GM23338 (cell line): ENCODE results near the gene TMIE. TPM values are rescaled to one million over a fixed set of nuclear protein-coding genes. Genes with fewer than 3 reads are reported as not detected.

Experiments used
- ATAC-seq: fragments of 200-7000 bp; cut with Tn5 transposase; 3 replicates; pipeline ENCODE4 v1.9.1; 2020
- DNase-seq: peaks from one replicate; pipeline ENCODE4 v3.0.0-alpha.2; 2015; ENCODE audit warnings: low spot score
- H2AFZ ChIP-seq: fragments of 200-600 bp; sonication (generic); 2 replicates; pipeline ENCODE4 v1.8.0; 2016; ENCODE audit warnings: antibody characterized with exemption, mild to moderate bottlenecking, moderate library complexity
- H3F3A ChIP-seq: fragments of 200-600 bp; sonication (generic); replicated peaks from 2 replicates; pipeline ENCODE4 v1.8.0; 2017; ENCODE audit warnings: antibody characterized with exemption, mixed run types, low read depth
- H3K27ac ChIP-seq: fragments of 200-600 bp; sonication (generic); 2 replicates; pipeline ENCODE4 v1.6.1; 2016; ENCODE audit warnings: low read depth
- H3K27me3 ChIP-seq: fragments of 200-600 bp; sonication (generic); 2 replicates; pipeline ENCODE4 v1.8.0; 2016; ENCODE audit warnings: mild to moderate bottlenecking, mixed run types, moderate library complexity; ENCODE audit not compliant: insufficient read depth
- H3K36me3 ChIP-seq: fragments of 200-600 bp; sonication (generic); 2 replicates; pipeline ENCODE4 v1.8.0; 2016; ENCODE audit warnings: mild to moderate bottlenecking; ENCODE audit not compliant: insufficient read depth
- H3K4me1 ChIP-seq: fragments of 200-600 bp; sonication (generic); 2 replicates; pipeline ENCODE4 v1.8.0; 2016; ENCODE audit warnings: mild to moderate bottlenecking, moderate library complexity; ENCODE audit not compliant: insufficient read depth
- H3K4me2 ChIP-seq: fragments of 200-600 bp; sonication (generic); 2 replicates; pipeline ENCODE4 v1.7.1; 2017; ENCODE audit warnings: mixed run types
- H3K4me3 ChIP-seq: fragments of 200-600 bp; sonication (generic); 2 replicates; pipeline ENCODE4 v1.6.1; 2016; ENCODE audit warnings: mixed run types
- H3K79me2 ChIP-seq: fragments of 200-600 bp; sonication (generic); replicated peaks from 2 replicates; pipeline ENCODE4 v1.8.0; 2017; ENCODE audit warnings: mild to moderate bottlenecking; ENCODE audit not compliant: insufficient read depth
- H3K9me2 ChIP-seq: fragments of 200-600 bp; sonication (generic); 2 replicates; pipeline ENCODE4 v1.8.0; 2017; ENCODE audit not compliant: insufficient read depth
- H4K20me1 ChIP-seq: fragments of 200-600 bp; sonication (generic); replicated peaks from 2 replicates; pipeline ENCODE4 v1.8.0; 2017; ENCODE audit warnings: mild to moderate bottlenecking; ENCODE audit not compliant: insufficient read depth
- H3K27ac Mint-ChIP-seq: 2 replicates; pipeline ENCODE4 v1.8.0; 2020; ENCODE audit warnings: inconsistent platforms, mild to moderate bottlenecking, moderate library complexity, mixed read lengths
- H3K27me3 Mint-ChIP-seq: 3 replicates; pipeline ENCODE4 v1.8.0; 2022; ENCODE audit warnings: low read depth, mild to moderate bottlenecking, moderate library complexity, mixed read lengths, inconsistent platforms; ENCODE audit not compliant: insufficient read depth, poor library complexity
- H3K36me3 Mint-ChIP-seq: 3 replicates; pipeline ENCODE4 v1.8.0; 2021; ENCODE audit warnings: low read depth, mild to moderate bottlenecking, inconsistent platforms, moderate library complexity, mixed read lengths
- H3K4me1 Mint-ChIP-seq: 3 replicates; pipeline ENCODE4 v1.8.0; 2020; ENCODE audit warnings: mild to moderate bottlenecking, inconsistent platforms, mixed read lengths
- H3K4me3 Mint-ChIP-seq: 3 replicates; pipeline ENCODE4 v1.8.0; 2021; ENCODE audit warnings: moderate library complexity, mild to moderate bottlenecking, inconsistent platforms, mixed read lengths
- H3K9me3 Mint-ChIP-seq: 3 replicates; pipeline ENCODE4 v1.8.0; 2020; ENCODE audit warnings: moderate library complexity, mild to moderate bottlenecking, inconsistent platforms, mixed read lengths
- CREB1 ChIP-seq: fragments of 250-450 bp; sonication (Bioruptor Pico); IDR thresholded peaks from 2 replicates; pipeline ENCODE4 v1.5.0; 2020; ENCODE audit warnings: low read depth, mild to moderate bottlenecking, moderate library complexity
- ETS1 ChIP-seq: IDR thresholded peaks from 2 replicates; pipeline ENCODE4 v1.6.1; 2016; ENCODE audit warnings: antibody characterized with exemption
- JUNB ChIP-seq: IDR thresholded peaks from one replicate; pipeline ENCODE4 v1.6.1; 2016; ENCODE audit warnings: antibody characterized with exemption; ENCODE audit not compliant: unreplicated experiment
- NANOG ChIP-seq: IDR thresholded peaks from 2 replicates; pipeline ENCODE4 v1.6.1; 2016; ENCODE audit warnings: antibody characterized with exemption, borderline replicate concordance
- POLR2AphosphoS5 ChIP-seq: IDR thresholded peaks from 2 replicates; pipeline ENCODE4 v1.6.1; 2016; ENCODE audit warnings: antibody characterized with exemption, low read depth
- REST ChIP-seq: IDR thresholded peaks from one replicate; pipeline ENCODE4 v1.6.1; 2018; ENCODE audit warnings: antibody characterized with exemption; ENCODE audit not compliant: unreplicated experiment
- STAT1 ChIP-seq: IDR thresholded peaks from one replicate; pipeline ENCODE4 v1.6.1; 2016; ENCODE audit warnings: antibody characterized with exemption; ENCODE audit not compliant: unreplicated experiment
- ZNF331 ChIP-seq: fragments of 250-450 bp; sonication (Bioruptor Pico); IDR thresholded peaks from 2 replicates; pipeline ENCODE4 v1.5.0; 2020; ENCODE audit warnings: low read depth, mild to moderate bottlenecking, moderate library complexity
- polyA plus RNA-seq: library from polyadenylated mRNA; unstranded; fragments of >200 nt; fragmentation: Nextera tagmentation; extraction: Ambion mirVana; gene quantifications from 2 replicates; pipeline ENCODE4 v1.2.1, GENCODE V29; 2016
- total RNA-seq: library from RNA; depleted of rRNA; stranded (reverse); fragments of >200 nt; shearing (Covaris generic); gene quantifications from 2 replicates; pipeline ENCODE4 v1.2.3, GENCODE V29; 2014
- TF ChIP-seq, protein P1 (sequence below): fragments of 250-450 bp; sonication (Bioruptor Pico); IDR thresholded peaks from 2 replicates; pipeline ENCODE4 v1.5.0; 2020; ENCODE audit warnings: mild to moderate bottlenecking, moderate library complexity
- TF ChIP-seq, protein P2 (sequence below), 2 experiments: fragments of 200-600 bp in 1 of 2; sonication (generic) in 1 of 2; conservative IDR thresholded peaks; 2 replicates each; pipeline versions ENCODE4 v1.5.1 to v1.6.1; 2016 to 2017; ENCODE audit warnings: antibody characterized with exemption in 2 of 2, low read depth in 2 of 2, mild to moderate bottlenecking in 2 of 2, moderate library complexity in 1 of 2

The TMIE gene
- total and polyA plus RNA-seq, 2 experiments from 2014 or later: 0.84 to 1.2 TPM

- TF ChIP-seq REST (no peak), ZNF331 (CRISPR knock-in tag) (no peak), CREB1 (CRISPR knock-in tag) (no peak)
Observed at GRCh38 chr3:46748170-46748569, 47.0 kb downstream of the TMIE start (continued).

GRCh38 chr3:46749129-46749528, 47.9 kb downstream of the TMIE start:
- Mint-ChIP-seq H3K9me3 (no peaks in the 10 kb centered on the region), H3K4me1 (peaks cover 8% of the 10 kb centered on the region), H3K27me3 (peaks cover 3% of the 10 kb centered on the region), H3K27ac (no peak overlapping the region), H3K36me3 (no peaks in the 10 kb centered on the region), H3K4me3 (no peak overlapping the region)
- no peaks in the 10 kb centered on the region for H3K36me3 ChIP-seq
- H3K4me3 ChIP-seq: no peak overlapping the region
- no peak for ATAC-seq
- no peaks in the 10 kb centered on the region for H3K9me2 ChIP-seq
- H3K27ac ChIP-seq: no peak overlapping the region
- no peaks in the 10 kb centered on the region for H4K20me1 ChIP-seq
- H3K27me3 ChIP-seq: no peaks in the 10 kb centered on the region
- no peaks in the 10 kb centered on the region for H3K79me2 ChIP-seq
- no peak overlapping the region for H2AFZ ChIP-seq
- DNase-seq: no peak
- H3K4me1 ChIP-seq: no peaks in the 10 kb centered on the region; the same call in 1 of the 2 replicates
- TF ChIP-seq POLR2AphosphoS5: no peak
- TF ChIP-seq STAT1: no peak
- no peak for TF ChIP-seq JUNB
- TF ChIP-seq, protein P1, sequence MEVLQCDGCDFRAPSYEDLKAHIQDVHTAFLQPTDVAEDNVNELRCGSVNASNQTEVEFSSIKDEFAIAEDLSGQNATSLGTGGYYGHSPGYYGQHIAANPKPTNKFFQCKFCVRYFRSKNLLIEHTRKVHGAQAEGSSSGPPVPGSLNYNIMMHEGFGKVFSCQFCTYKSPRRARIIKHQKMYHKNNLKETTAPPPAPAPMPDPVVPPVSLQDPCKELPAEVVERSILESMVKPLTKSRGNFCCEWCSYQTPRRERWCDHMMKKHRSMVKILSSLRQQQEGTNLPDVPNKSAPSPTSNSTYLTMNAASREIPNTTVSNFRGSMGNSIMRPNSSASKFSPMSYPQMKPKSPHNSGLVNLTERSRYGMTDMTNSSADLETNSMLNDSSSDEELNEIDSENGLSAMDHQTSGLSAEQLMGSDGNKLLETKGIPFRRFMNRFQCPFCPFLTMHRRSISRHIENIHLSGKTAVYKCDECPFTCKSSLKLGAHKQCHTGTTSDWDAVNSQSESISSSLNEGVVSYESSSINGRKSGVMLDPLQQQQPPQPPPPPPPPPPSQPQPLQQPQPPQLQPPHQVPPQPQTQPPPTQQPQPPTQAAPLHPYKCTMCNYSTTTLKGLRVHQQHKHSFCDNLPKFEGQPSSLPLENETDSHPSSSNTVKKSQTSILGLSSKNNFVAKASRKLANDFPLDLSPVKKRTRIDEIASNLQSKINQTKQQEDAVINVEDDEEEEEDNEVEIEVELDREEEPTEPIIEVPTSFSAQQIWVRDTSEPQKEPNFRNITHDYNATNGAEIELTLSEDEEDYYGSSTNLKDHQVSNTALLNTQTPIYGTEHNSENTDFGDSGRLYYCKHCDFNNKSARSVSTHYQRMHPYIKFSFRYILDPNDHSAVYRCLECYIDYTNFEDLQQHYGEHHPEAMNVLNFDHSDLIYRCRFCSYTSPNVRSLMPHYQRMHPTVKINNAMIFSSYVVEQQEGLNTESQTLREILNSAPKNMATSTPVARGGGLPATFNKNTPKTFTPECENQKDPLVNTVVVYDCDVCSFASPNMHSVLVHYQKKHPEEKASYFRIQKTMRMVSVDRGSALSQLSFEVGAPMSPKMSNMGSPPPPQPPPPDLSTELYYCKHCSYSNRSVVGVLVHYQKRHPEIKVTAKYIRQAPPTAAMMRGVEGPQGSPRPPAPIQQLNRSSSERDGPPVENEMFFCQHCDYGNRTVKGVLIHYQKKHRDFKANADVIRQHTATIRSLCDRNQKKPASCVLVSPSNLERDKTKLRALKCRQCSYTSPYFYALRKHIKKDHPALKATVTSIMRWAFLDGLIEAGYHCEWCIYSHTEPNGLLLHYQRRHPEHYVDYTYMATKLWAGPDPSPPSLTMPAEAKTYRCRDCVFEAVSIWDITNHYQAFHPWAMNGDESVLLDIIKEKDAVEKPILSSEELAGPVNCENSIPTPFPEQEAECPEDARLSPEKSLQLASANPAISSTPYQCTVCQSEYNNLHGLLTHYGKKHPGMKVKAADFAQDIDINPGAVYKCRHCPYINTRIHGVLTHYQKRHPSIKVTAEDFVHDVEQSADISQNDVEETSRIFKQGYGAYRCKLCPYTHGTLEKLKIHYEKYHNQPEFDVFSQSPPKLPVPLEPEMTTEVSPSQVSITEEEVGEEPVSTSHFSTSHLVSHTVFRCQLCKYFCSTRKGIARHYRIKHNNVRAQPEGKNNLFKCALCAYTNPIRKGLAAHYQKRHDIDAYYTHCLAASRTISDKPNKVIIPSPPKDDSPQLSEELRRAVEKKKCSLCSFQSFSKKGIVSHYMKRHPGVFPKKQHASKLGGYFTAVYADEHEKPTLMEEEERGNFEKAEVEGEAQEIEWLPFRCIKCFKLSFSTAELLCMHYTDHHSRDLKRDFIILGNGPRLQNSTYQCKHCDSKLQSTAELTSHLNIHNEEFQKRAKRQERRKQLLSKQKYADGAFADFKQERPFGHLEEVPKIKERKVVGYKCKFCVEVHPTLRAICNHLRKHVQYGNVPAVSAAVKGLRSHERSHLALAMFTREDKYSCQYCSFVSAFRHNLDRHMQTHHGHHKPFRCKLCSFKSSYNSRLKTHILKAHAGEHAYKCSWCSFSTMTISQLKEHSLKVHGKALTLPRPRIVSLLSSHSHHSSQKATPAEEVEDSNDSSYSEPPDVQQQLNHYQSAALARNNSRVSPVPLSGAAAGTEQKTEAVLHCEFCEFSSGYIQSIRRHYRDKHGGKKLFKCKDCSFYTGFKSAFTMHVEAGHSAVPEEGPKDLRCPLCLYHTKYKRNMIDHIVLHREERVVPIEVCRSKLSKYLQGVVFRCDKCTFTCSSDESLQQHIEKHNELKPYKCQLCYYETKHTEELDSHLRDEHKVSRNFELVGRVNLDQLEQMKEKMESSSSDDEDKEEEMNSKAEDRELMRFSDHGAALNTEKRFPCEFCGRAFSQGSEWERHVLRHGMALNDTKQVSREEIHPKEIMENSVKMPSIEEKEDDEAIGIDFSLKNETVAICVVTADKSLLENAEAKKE: no peak
- TF ChIP-seq CREB1 (CRISPR knock-in tag): no peak
- TF ChIP-seq NANOG: no peak
- TF ChIP-seq, protein P2, sequence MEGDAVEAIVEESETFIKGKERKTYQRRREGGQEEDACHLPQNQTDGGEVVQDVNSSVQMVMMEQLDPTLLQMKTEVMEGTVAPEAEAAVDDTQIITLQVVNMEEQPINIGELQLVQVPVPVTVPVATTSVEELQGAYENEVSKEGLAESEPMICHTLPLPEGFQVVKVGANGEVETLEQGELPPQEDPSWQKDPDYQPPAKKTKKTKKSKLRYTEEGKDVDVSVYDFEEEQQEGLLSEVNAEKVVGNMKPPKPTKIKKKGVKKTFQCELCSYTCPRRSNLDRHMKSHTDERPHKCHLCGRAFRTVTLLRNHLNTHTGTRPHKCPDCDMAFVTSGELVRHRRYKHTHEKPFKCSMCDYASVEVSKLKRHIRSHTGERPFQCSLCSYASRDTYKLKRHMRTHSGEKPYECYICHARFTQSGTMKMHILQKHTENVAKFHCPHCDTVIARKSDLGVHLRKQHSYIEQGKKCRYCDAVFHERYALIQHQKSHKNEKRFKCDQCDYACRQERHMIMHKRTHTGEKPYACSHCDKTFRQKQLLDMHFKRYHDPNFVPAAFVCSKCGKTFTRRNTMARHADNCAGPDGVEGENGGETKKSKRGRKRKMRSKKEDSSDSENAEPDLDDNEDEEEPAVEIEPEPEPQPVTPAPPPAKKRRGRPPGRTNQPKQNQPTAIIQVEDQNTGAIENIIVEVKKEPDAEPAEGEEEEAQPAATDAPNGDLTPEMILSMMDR (conservative IDR thresholded peaks at IDR 0.05; ENCODE audit: low read depth in 2 of 2): no peak
- TF ChIP-seq ETS1: no peak
- no peaks in the 10 kb centered on the region for H3F3A ChIP-seq
- H3K4me2 ChIP-seq: no peak overlapping the region
